Embryonic facial prominence (tissue), 1 donor: ENCODE results near the gene SCG2.
A peak's percentile ranks its signal among the peaks of the same experiment; 100 is the strongest.
"Not testable (repeated sequence)": the region's sequence is repeated elsewhere in the genome, so short reads cannot be mapped to it uniquely, and the experiment has no call there.

ENCODE experiments used
- DNase-seq: peaks from one replicate; pipeline ENCODE4 v3.0.0-alpha.2; 2016; ENCODE audit errors: extremely low spot score

Gene SCG2

GRCh38 chr2:223613017-223613950, 11.1 kb upstream of the SCG2 start:
- peak; percentile 82 for DNase-seq

GRCh38 chr2:223612501-223612900, 10.3 kb upstream of the SCG2 start:
- DNase-seq: no peak

- DNase-seq: no peak
Observed at GRCh38 chr2:223611061-223611460, 8.9 kb upstream of the SCG2 start.

GRCh38 chr2:223607476-223607875, 5.3 kb upstream of the SCG2 start:
- no peak for DNase-seq

GRCh38 chr2:223606946-223607345, 4.8 kb upstream of the SCG2 start:
- DNase-seq: no peak

GRCh38 chr2:223604231-223604630, 2.1 kb upstream of the SCG2 start:
- DNase-seq: no peak

GRCh38 chr2:223602972-223603371, 811 bp upstream of the SCG2 start:
- DNase-seq: no peak

- no peak for DNase-seq
Observed at GRCh38 chr2:223601018-223601417, 1.1 kb downstream of the SCG2 start.

- no peak for DNase-seq
Observed at GRCh38 chr2:223599640-223600380, 2.4 kb downstream of the SCG2 start.

GRCh38 chr2:223598994-223599639, 3.0 kb downstream of the SCG2 start:
- no peak for DNase-seq

- no peak for DNase-seq
Observed at GRCh38 chr2:223597076-223597475, 5.1 kb downstream of the SCG2 start.

- DNase-seq: no peak
Observed at GRCh38 chr2:223596208-223596607, 6.0 kb downstream of the SCG2 start.

- no peak for DNase-seq
Observed at GRCh38 chr2:223594831-223595230, 7.3 kb downstream of the SCG2 start.

GRCh38 chr2:223594259-223594658, 7.9 kb downstream of the SCG2 start:
- DNase-seq: no peak

- DNase-seq: not testable (repeated sequence)
Observed at GRCh38 chr2:223592689-223593088, 9.5 kb downstream of the SCG2 start.

GRCh38 chr2:223591596-223591995, 10.6 kb downstream of the SCG2 start:
- DNase-seq: no peak

- no peak for DNase-seq
Observed at GRCh38 chr2:223590964-223591363, 11.2 kb downstream of the SCG2 start.

GRCh38 chr2:223589901-223590300, 12.3 kb downstream of the SCG2 start:
- DNase-seq: no peak

- DNase-seq: no peak
Observed at GRCh38 chr2:223588251-223588650, 13.9 kb downstream of the SCG2 start.

GRCh38 chr2:223587301-223587700, 14.9 kb downstream of the SCG2 start:
- DNase-seq: no peak

GRCh38 chr2:223586261-223586660, 15.9 kb downstream of the SCG2 start:
- no peak for DNase-seq

- DNase-seq: no peak
Observed at GRCh38 chr2:223585666-223586065, 16.5 kb downstream of the SCG2 start.
